HCT116 (cell line): ENCODE measurements around the gene HOXB7.

ENCODE experiments used
- CTCF ChIP-seq, 3 experiments: fragments of 200-600 bp in 1 of 3; sonication (generic) in 1 of 3; IDR thresholded peaks in 2 of 3; conservative IDR thresholded peaks in 1 of 3; 2 replicates each; pipeline ENCODE4 v1.5.1; 2012 to 2017; ENCODE audit warnings: low read depth in 2 of 3, low read length in 2 of 3, antibody characterized with exemption in 1 of 3, borderline replicate concordance in 1 of 3, control low read depth in 1 of 3, mild to moderate bottlenecking in 1 of 3, mixed read lengths in 1 of 3, mixed run types in 1 of 3, moderate library complexity in 1 of 3; ENCODE audit not compliant: insufficient read depth in 1 of 3
- EGR1 ChIP-seq: IDR thresholded peaks from 2 replicates; pipeline ENCODE4 v1.6.1; 2012; ENCODE audit warnings: low read depth
- EZH2phosphoT487 ChIP-seq: fragments of 200-600 bp; IDR thresholded peaks from 2 replicates; pipeline ENCODE4 v1.6.1; 2018; ENCODE audit warnings: antibody characterized with exemption, borderline replicate concordance
- JUND ChIP-seq: IDR thresholded peaks from 2 replicates; pipeline ENCODE4 v1.6.1; 2012

DNA sequence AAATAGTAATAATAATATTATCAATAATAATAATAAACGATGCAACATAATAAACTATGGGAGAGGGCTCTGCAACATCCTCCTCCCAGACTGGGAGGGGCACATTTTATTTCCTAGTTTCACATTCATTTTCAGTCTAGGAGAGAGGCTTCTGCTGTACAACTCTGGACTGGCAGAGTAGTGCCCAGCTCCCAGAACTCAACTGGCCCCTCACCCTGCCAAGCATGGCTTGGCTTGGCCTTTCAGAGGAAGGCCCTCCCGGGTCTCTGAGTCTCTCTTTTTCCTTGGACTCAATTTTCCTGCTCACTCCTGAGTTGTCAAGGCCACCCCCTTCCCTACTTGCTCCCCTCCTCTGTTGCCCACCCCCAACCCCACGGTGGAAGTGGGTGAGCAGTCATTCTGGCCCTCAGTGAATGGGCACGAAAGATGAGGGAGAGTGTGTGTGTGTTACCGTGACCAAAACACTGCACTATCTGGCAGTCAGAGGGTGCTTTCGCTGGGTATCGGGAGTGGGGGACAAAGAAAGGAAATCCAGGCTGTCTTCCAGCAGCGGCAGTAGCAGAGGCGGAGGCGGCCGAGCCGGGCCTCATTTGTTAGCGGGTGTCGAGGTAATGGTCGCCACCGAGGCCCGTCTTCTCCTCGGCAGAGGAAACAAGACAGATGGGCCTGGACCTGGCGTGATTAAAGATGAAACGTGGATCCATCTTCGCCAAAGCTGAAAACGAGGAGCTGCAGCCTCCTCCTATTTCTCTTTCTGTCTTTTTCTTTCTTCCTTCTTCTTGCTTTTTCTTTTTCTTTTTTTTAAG lies 34.9 kb downstream of the HOXB7 start:
- TF ChIP-seq EGR1, result no peak
- no peak for TF ChIP-seq CTCF (IDR thresholded peaks at IDR 0.05 in 2 of 3, conservative IDR thresholded peaks at IDR 0.05 in 1 of 3; ENCODE audit: borderline replicate concordance in 1 of 3, insufficient read depth in 1 of 3, low read depth in 2 of 3, low read length in 2 of 3)
- no peak for TF ChIP-seq JUND
- no peak for TF ChIP-seq EZH2phosphoT487
